Kidney glomerular epithelial cell (primary cell): ENCODE data around the gene HDAC4.

Source experiments
- DNase-seq: peaks from one replicate; lab custom pipeline; 2025; lab: John Stamatoyannopoulos, UW

The HDAC4 gene

GRCh38 chr2:239383036-239383758, 17.6 kb downstream of the HDAC4 start:
- DNase-seq = no peak

- no peak for DNase-seq
Measured at GRCh38 chr2:239382384-239382880, 18.4 kb downstream of the HDAC4 start.

- DNase-seq = no peak
Measured at GRCh38 chr2:239381709-239382134, 19.1 kb downstream of the HDAC4 start.

- no peak for DNase-seq
Measured at GRCh38 chr2:239380831-239381708, 19.8 kb downstream of the HDAC4 start.

GRCh38 chr2:239379641-239380170, 21.1 kb downstream of the HDAC4 start:
- DNase-seq = no peak

- DNase-seq = no peak
Measured at GRCh38 chr2:239378918-239379640, 21.7 kb downstream of the HDAC4 start.

- DNase-seq = no peak
Measured at GRCh38 chr2:239378021-239378917, 22.6 kb downstream of the HDAC4 start.

GRCh38 chr2:239377591-239377990, 23.2 kb downstream of the HDAC4 start:
- no peak for DNase-seq

GRCh38 chr2:239376942-239377531, 23.8 kb downstream of the HDAC4 start:
- DNase-seq = no peak

- DNase-seq = no peak
Measured at GRCh38 chr2:239376351-239376750, 24.5 kb downstream of the HDAC4 start.

- DNase-seq = no peak
Measured at GRCh38 chr2:239375278-239376061, 25.4 kb downstream of the HDAC4 start.

- DNase-seq = no peak
Measured at GRCh38 chr2:239374896-239375277, 25.9 kb downstream of the HDAC4 start.

GRCh38 chr2:239372835-239373234, 28.0 kb downstream of the HDAC4 start:
- DNase-seq = no peak

- DNase-seq = no peak
Measured at GRCh38 chr2:239371726-239372686, 28.8 kb downstream of the HDAC4 start.

GRCh38 chr2:239370876-239371725, 29.7 kb downstream of the HDAC4 start:
- DNase-seq = no peak

GRCh38 chr2:239370403-239370802, 30.4 kb downstream of the HDAC4 start:
- DNase-seq = no peak

GRCh38 chr2:239369631-239370161, 31.1 kb downstream of the HDAC4 start:
- peak; percentile 11 for DNase-seq
